ENCODE data around the gene C1orf53.

C1orf53 gene

DNA sequence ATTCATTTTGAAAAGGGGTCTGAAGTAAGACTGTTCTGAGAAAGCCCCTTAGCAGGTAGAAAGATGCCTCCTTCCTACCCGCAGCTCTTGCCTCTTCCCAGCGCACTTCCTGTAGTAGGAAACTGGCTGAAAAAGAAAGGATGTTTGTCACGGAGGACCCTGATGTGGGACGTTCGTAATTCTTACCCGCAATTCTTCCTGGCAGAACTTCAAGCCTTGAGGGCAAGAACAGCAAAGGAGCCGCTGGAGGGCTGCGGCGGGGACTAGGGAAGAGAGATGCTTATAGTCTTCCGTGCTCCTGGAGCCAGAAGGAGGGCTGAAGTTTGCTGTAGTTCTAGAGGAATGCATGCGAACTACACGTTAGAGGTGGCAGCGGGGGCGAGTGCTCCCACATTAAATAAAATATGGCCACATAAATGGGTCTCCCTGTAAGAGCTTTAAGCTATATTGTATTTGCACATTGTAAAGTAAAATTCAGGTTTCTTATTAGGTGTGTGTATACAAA is 6.3 kb downstream of the C1orf53 start (continued):
- TF ChIP-seq, protein P1, sequence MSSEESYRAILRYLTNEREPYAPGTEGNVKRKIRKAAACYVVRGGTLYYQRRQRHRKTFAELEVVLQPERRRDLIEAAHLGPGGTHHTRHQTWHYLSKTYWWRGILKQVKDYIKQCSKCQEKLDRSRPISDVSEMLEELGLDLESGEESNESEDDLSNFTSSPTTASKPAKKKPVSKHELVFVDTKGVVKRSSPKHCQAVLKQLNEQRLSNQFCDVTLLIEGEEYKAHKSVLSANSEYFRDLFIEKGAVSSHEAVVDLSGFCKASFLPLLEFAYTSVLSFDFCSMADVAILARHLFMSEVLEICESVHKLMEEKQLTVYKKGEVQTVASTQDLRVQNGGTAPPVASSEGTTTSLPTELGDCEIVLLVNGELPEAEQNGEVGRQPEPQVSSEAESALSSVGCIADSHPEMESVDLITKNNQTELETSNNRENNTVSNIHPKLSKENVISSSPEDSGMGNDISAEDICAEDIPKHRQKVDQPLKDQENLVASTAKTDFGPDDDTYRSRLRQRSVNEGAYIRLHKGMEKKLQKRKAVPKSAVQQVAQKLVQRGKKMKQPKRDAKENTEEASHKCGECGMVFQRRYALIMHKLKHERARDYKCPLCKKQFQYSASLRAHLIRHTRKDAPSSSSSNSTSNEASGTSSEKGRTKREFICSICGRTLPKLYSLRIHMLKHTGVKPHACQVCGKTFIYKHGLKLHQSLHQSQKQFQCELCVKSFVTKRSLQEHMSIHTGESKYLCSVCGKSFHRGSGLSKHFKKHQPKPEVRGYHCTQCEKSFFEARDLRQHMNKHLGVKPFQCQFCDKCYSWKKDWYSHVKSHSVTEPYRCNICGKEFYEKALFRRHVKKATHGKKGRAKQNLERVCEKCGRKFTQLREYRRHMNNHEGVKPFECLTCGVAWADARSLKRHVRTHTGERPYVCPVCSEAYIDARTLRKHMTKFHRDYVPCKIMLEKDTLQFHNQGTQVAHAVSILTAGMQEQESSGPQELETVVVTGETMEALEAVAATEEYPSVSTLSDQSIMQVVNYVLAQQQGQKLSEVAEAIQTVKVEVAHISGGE (tag by site-specific recombination; conservative IDR thresholded peaks at IDR 0.05; ENCODE audit: low read depth): peak; percentile 38; the same call in 1 of the 2 replicates
- TF ChIP-seq ZNF324 (tag by site-specific recombination; IDR thresholded peaks at IDR 0.05): no peak
- TF ChIP-seq ZNF658 (tag by site-specific recombination; IDR thresholded peaks at IDR 0.05): no peak
- no peak for TF ChIP-seq BCL11B (tag by site-specific recombination; IDR thresholded peaks at IDR 0.05; ENCODE audit: low read depth)
- TF ChIP-seq HOXC10 (CRISPR knock-in tag; IDR thresholded peaks at IDR 0.05): no peak
- TF ChIP-seq, protein P2, sequence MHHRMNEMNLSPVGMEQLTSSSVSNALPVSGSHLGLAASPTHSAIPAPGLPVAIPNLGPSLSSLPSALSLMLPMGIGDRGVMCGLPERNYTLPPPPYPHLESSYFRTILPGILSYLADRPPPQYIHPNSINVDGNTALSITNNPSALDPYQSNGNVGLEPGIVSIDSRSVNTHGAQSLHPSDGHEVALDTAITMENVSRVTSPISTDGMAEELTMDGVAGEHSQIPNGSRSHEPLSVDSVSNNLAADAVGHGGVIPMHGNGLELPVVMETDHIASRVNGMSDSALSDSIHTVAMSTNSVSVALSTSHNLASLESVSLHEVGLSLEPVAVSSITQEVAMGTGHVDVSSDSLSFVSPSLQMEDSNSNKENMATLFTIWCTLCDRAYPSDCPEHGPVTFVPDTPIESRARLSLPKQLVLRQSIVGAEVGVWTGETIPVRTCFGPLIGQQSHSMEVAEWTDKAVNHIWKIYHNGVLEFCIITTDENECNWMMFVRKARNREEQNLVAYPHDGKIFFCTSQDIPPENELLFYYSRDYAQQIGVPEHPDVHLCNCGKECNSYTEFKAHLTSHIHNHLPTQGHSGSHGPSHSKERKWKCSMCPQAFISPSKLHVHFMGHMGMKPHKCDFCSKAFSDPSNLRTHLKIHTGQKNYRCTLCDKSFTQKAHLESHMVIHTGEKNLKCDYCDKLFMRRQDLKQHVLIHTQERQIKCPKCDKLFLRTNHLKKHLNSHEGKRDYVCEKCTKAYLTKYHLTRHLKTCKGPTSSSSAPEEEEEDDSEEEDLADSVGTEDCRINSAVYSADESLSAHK (tag by site-specific recombination; IDR thresholded peaks at IDR 0.05): no peak
- TF ChIP-seq PRDM1 (tag by site-specific recombination; IDR thresholded peaks at IDR 0.05): 0 out of 2 replicates have a peak, but pooled peaks have one; percentile 38
- TF ChIP-seq ZNF184 (tag by site-specific recombination; IDR thresholded peaks at IDR 0.05): no peak
- no peak for TF ChIP-seq KLF7 (tag by site-specific recombination; IDR thresholded peaks at IDR 0.05; ENCODE audit: borderline replicate concordance)
- TF ChIP-seq GLIS1 (tag by site-specific recombination; IDR thresholded peaks at IDR 0.05): 0 out of 2 replicates have a peak, but pooled peaks have one; percentile 36
- no peak for TF ChIP-seq ZNF624 (tag by site-specific recombination; IDR thresholded peaks at IDR 0.05)
- TF ChIP-seq, protein P3, sequence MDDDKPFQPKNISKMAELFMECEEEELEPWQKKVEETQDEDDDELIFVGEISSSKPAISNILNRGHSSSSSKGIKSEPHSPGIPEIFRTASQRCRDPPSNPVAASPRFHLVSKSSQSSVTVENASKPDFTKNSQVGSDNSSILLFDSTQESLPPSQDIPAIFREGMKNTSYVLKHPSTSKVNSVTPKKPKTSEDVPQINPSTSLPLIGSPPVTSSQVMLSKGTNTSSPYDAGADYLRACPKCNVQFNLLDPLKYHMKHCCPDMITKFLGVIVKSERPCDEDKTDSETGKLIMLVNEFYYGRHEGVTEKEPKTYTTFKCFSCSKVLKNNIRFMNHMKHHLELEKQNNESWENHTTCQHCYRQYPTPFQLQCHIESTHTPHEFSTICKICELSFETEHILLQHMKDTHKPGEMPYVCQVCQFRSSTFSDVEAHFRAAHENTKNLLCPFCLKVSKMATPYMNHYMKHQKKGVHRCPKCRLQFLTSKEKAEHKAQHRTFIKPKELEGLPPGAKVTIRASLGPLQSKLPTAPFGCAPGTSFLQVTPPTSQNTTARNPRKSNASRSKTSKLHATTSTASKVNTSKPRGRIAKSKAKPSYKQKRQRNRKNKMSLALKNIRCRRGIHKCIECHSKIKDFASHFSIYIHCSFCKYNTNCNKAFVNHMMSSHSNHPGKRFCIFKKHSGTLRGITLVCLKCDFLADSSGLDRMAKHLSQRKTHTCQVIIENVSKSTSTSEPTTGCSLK (tag by site-specific recombination; IDR thresholded peaks at IDR 0.05): no peak
- no peak for TF ChIP-seq SP2 (tag by site-specific recombination; IDR thresholded peaks at IDR 0.05)
- TF ChIP-seq ZNF473 (tag by site-specific recombination; IDR thresholded peaks at IDR 0.05): no peak
- no peak for TF ChIP-seq ZFP69B (tag by site-specific recombination; IDR thresholded peaks at IDR 0.05)
- TF ChIP-seq ZNF626 (tag by site-specific recombination; IDR thresholded peaks at IDR 0.05): no peak
- TF ChIP-seq, protein P4, sequence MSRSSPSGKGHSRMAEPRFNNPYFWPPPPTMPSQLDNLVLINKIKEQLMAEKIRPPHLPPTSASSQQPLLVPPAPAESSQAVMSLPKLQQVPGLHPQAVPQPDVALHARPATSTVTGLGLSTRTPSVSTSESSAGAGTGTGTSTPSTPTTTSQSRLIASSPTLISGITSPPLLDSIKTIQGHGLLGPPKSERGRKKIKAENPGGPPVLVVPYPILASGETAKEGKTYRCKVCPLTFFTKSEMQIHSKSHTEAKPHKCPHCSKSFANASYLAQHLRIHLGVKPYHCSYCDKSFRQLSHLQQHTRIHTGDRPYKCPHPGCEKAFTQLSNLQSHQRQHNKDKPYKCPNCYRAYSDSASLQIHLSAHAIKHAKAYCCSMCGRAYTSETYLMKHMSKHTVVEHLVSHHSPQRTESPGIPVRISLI (tag by site-specific recombination; IDR thresholded peaks at IDR 0.05): no peak
- TF ChIP-seq ZBTB17 (tag by site-specific recombination; IDR thresholded peaks at IDR 0.05): 0 out of 2 replicates have a peak, but pooled peaks have one; percentile 13
- no peak for TF ChIP-seq HOXD13 (CRISPR knock-in tag; IDR thresholded peaks at IDR 0.05; ENCODE audit: borderline replicate concordance)
- TF ChIP-seq OSR2 (tag by site-specific recombination; IDR thresholded peaks at IDR 0.05): no peak

Data from HEK293 (cell line).